ENCODE data around the gene GAPVD1. TPM values are rescaled to one million over a fixed set of nuclear protein-coding genes. Genes with fewer than 3 reads are reported as not detected.

GAPVD1 gene
- total RNA-seq, 1 donor from 2014 or later, result 44.0 TPM

DNA sequence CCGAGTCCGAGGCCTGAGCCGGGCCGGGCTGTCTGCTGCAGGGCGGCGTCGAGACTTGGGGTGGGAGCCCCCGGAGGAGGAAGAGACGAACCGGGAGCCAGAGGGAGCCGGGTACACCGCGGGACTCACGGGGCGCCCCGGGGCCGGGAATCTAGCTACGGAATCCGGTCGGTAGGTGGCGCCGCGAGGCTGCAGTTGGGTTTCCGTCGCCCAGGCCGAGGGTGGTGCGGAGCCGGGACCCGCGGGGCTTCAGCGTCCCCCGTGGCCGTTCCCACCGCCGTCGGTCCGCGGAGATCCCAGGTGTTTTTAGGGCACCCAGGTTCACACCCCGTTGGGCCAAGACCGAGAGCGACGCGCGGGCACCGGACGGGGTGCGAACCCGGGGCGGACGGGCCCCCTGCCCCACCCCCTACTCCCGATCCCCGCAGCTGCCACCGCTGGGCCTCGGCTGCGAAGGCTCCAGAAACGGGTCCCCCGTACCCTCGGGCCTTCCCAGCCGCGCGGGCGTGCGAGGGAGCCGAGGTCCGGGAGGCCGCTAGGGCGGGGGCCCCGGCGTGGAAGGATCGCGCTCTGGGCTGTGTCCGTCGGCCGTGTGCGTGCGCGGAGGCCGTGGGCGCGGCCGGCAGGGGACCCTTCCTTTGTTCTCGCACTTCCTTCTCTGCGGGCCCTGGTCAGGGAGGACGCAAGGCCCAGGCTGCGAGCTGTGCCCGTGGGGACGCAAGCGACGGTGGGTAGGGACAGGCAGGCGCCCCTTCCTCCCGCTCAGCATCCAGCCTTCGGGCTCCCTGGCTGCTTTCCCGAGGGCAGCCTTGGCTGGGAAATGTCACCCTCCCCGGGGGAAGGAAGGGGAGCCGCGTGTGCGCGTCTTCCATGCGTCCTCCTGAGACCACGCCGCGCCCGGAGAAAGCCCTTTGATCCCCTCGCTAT, 146.6 kb downstream of the GAPVD1 start:
- Histone ChIP-seq H3K27me3 (ENCODE audit: control insufficient read depth, insufficient read depth, low read length) (no peaks in the 10 kb centered on the region), H3K36me3 (ENCODE audit: control insufficient read depth, insufficient read depth, low read length) (no peaks in the 10 kb centered on the region), H3K4me3 (ENCODE audit: low read depth, low read length) (peak overlapping the region; percentile 49)
- TF ChIP-seq, protein P1, sequence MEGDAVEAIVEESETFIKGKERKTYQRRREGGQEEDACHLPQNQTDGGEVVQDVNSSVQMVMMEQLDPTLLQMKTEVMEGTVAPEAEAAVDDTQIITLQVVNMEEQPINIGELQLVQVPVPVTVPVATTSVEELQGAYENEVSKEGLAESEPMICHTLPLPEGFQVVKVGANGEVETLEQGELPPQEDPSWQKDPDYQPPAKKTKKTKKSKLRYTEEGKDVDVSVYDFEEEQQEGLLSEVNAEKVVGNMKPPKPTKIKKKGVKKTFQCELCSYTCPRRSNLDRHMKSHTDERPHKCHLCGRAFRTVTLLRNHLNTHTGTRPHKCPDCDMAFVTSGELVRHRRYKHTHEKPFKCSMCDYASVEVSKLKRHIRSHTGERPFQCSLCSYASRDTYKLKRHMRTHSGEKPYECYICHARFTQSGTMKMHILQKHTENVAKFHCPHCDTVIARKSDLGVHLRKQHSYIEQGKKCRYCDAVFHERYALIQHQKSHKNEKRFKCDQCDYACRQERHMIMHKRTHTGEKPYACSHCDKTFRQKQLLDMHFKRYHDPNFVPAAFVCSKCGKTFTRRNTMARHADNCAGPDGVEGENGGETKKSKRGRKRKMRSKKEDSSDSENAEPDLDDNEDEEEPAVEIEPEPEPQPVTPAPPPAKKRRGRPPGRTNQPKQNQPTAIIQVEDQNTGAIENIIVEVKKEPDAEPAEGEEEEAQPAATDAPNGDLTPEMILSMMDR (IDR thresholded peaks at IDR 0.05; ENCODE audit: insufficient read depth, low read length, severe bottlenecking), result peak; percentile 95
- DNase-seq (ENCODE audit: low read depth), result peak; percentile 11
- FAIRE-seq, result no peak

- no peaks in the 10 kb centered on the region for H3K27me3 ChIP-seq (ENCODE audit: control insufficient read depth, insufficient read depth, low read length)
- H3K4me3 ChIP-seq (ENCODE audit: low read depth, low read length), result no peak overlapping the region
- no peak for FAIRE-seq
- TF ChIP-seq, protein P1 (IDR thresholded peaks at IDR 0.05; ENCODE audit: insufficient read depth, low read length, severe bottlenecking), result no peak
- no peaks in the 10 kb centered on the region for H3K36me3 ChIP-seq (ENCODE audit: control insufficient read depth, insufficient read depth, low read length)
- DNase-seq (ENCODE audit: low read depth), result no peak
Measured at GRCh38 chr9:125409217-125409636, 147.6 kb downstream of the GAPVD1 start.

DNA sequence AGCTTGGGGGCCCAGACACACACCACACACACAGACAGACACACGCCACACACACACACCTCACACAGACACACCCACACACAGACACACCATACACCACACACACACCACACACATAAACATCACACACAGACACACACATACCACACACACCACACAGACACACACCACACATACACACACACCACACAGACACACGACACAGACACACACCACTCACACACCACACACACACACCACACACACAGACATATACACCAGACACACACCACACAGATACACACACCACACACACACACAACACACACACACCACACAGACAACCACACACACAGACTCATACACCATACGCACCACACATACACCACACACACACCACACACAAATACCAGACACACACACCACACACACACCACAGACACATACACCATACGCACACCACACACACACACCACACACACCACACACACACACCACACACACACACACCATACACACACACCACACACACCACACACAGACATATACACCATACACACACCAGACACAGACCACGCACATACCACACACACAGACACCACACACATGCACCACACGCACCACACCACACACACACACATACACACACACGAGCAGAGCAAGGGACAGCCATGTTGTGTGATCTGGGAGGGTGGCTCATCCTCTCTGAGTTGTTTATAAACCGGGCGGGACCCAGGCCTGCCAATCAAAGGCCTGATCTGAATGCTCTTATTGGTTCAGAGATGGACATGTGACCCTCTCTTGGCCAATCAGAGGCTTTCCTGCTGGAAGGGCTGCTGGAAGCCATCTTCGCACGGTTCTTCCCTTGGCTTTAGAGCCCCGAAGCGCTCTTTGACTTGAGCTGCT, 148.3 kb downstream of the GAPVD1 start:
- TF ChIP-seq, protein P1 (IDR thresholded peaks at IDR 0.05; ENCODE audit: insufficient read depth, low read length, severe bottlenecking), result no peak
- Histone ChIP-seq H3K36me3 (ENCODE audit: control insufficient read depth, insufficient read depth, low read length) (no peaks in the 10 kb centered on the region), H3K4me3 (ENCODE audit: low read depth, low read length) (no peak overlapping the region), H3K27me3 (ENCODE audit: control insufficient read depth, insufficient read depth, low read length) (no peaks in the 10 kb centered on the region)
- peak; percentile 18 for DNase-seq (ENCODE audit: low read depth)
- FAIRE-seq, result peak; percentile 100

GRCh38 chr9:125410522-125410894, 148.9 kb downstream of the GAPVD1 start:
- TF ChIP-seq, protein P1 (IDR thresholded peaks at IDR 0.05; ENCODE audit: insufficient read depth, low read length, severe bottlenecking), result no peak
- FAIRE-seq, result no peak
- H3K27me3 ChIP-seq (ENCODE audit: control insufficient read depth, insufficient read depth, low read length), result no peaks in the 10 kb centered on the region

GRCh38 chr9:125411171-125411756, 149.6 kb downstream of the GAPVD1 start:
- Histone ChIP-seq H3K4me3 (ENCODE audit: low read depth, low read length) (no peak overlapping the region), H3K36me3 (ENCODE audit: control insufficient read depth, insufficient read depth, low read length) (no peaks in the 10 kb centered on the region), H3K27me3 (ENCODE audit: control insufficient read depth, insufficient read depth, low read length) (no peaks in the 10 kb centered on the region)
- FAIRE-seq (no peak), DNase-seq (ENCODE audit: low read depth) (no peak)
- TF ChIP-seq, protein P1 (IDR thresholded peaks at IDR 0.05; ENCODE audit: insufficient read depth, low read length, severe bottlenecking), result no peak

More at GRCh38 chr9:125410522-125410894, 148.9 kb downstream of the GAPVD1 start:
- H3K36me3 ChIP-seq (ENCODE audit: control insufficient read depth, insufficient read depth, low read length), result no peaks in the 10 kb centered on the region
- no peak for DNase-seq (ENCODE audit: low read depth)
- H3K4me3 ChIP-seq (ENCODE audit: low read depth, low read length), result no peak overlapping the region
